H1 (cell line): ENCODE data around the gene ABCA1. TPM values are rescaled to one million over a fixed set of nuclear protein-coding genes. Genes with fewer than 3 reads are reported as not detected.

Source experiments
- ASH2L ChIP-seq: fragments of 200-600, 300-600 bp; sonication (generic); IDR thresholded peaks from one replicate; pipeline ENCODE4 v1.7.1; 2017; ENCODE audit warnings: low read length
- CBX5 ChIP-seq: fragments of 300-800, 300-1000 bp; sonication (generic); IDR thresholded peaks from 2 replicates; pipeline ENCODE4 v1.7.1; 2016; ENCODE audit warnings: antibody characterized with exemption, low read length, low read depth
- CBX8 ChIP-seq: fragments of 300-800, 300-1000 bp; sonication (generic); IDR thresholded peaks from 2 replicates; pipeline ENCODE4 v1.7.1; 2016; ENCODE audit warnings: low read depth, low read length, borderline replicate concordance
- CHD7 ChIP-seq: fragments of 300-600 bp; sonication (generic); IDR thresholded peaks from 2 replicates; pipeline ENCODE4 v1.7.1; 2012; ENCODE audit warnings: low read length, moderate library complexity, mild to moderate bottlenecking, inconsistent platforms; ENCODE audit not compliant: insufficient replicate concordance
- EP300 ChIP-seq, 2 experiments: IDR thresholded peaks; 1 replicate in 1 of 2; 2 replicates in 1 of 2; pipeline ENCODE4 v1.6.1; 2011 to 2012; ENCODE audit warnings: low read depth in 2 of 2, low read length in 2 of 2, mild to moderate bottlenecking in 2 of 2, borderline replicate concordance in 1 of 2, inconsistent platforms in 1 of 2, moderate library complexity in 1 of 2
- RFX5 ChIP-seq: IDR thresholded peaks from 2 replicates; pipeline ENCODE4 v1.6.1; 2011; ENCODE audit warnings: low read depth, low read length, improper control_type of control experiment, borderline replicate concordance
- SP4 ChIP-seq: IDR thresholded peaks from 2 replicates; pipeline ENCODE4 v1.6.1; 2012; ENCODE audit warnings: low read length, inconsistent platforms
- USF2 ChIP-seq: IDR thresholded peaks from 2 replicates; pipeline ENCODE4 v1.6.1; 2011; ENCODE audit warnings: low read length, improper control_type of control experiment
- YY1 ChIP-seq: IDR thresholded peaks from 2 replicates; pipeline ENCODE4 v1.6.1; 2011; ENCODE audit warnings: low read depth, mild to moderate bottlenecking, low read length
- polyA plus RNA-seq, 7 experiments: library from polyadenylated mRNA; depleted of rRNA in 3 of 7; stranded (reverse) in 5 of 7; unstranded in 2 of 7; fragments of >200 nt in 5 of 7; fragments of 200-250 nt in 2 of 7; gene quantifications; 1 replicate in 5 of 7; 2 replicates in 1 of 7; 4 replicates in 1 of 7; pipeline versions ENCODE4 v1.2.1 to v1.2.3, GENCODE V29; 2011 to 2013; ENCODE audit warnings: missing spikeins in 2 of 7, mixed read lengths in 2 of 7
- total RNA-seq: library from RNA; stranded (reverse); fragmentation: NEBNext Ultra II Directional; extraction: Animal tissue kit (Norgen Biotek cat#: 25700); gene quantifications from 2 replicates; pipeline ENCODE4 v1.2.1, GENCODE V29; 2021

Gene ABCA1
- total and polyA plus RNA-seq, 2 of the 8 experiments (the other 6 are each of a cell fraction or from before 2014, with no cell fraction given) = 6.9 to 7.8 TPM

- TF ChIP-seq CHD7 (no peak), USF2 (no peak), EP300 (IDR thresholded peaks at IDR 0.05; ENCODE audit: borderline replicate concordance in 1 of 2, low read depth in 2 of 2, low read length in 2 of 2) (no peak), SP4 (no peak), RFX5 (no peak), ASH2L (no peak), YY1 (no peak), CBX5 (no peak), CBX8 (no peak)
Measured at GRCh38 chr9:104905153-104905901, 22.6 kb downstream of the ABCA1 start (continued).
